COLO829 (cell line): ENCODE data around the gene MISFA.
A peak's percentile ranks its signal among the peaks of the same experiment; 100 is the strongest.
"Not testable (repeated sequence)": the region's sequence is repeated elsewhere in the genome, so short reads cannot be mapped to it uniquely, and the experiment has no call there.

Source experiments
- DNase-seq: peaks from one replicate; pipeline ENCODE4 v3.0.0; 2012; ENCODE audit warnings: low spot score

The MISFA gene

DNA sequence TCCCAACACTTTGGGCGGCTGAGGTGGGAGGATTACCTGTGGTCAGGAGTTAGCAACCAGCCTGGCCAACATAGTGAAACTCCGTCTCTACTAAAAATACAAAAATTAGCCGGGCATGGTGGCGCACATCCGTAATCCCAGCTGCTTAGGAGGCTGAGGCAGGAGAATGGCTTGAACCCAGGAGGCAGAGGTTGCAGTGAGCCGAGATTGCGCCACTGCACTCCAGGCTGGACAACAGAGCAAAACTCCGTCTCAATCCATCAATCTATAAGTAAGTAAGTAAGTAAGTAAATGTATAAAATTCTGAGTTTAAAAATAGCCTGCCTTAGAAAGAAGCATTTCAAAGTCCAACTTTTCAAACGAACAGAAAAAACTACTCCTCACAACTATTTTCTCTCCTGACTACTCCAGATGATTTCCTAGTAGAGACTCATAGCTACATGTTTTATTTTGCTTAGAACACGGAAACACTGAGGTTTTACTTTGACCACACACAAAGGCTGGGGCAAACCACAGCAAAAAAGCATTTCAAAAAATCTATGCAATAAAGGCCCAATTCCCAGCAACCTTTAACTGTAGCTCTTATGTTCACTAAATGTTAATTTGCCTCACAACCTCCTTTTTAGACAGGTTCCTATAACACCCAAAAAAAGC is 18.2 kb downstream of the MISFA start:
- DNase-seq, result no peak

DNA sequence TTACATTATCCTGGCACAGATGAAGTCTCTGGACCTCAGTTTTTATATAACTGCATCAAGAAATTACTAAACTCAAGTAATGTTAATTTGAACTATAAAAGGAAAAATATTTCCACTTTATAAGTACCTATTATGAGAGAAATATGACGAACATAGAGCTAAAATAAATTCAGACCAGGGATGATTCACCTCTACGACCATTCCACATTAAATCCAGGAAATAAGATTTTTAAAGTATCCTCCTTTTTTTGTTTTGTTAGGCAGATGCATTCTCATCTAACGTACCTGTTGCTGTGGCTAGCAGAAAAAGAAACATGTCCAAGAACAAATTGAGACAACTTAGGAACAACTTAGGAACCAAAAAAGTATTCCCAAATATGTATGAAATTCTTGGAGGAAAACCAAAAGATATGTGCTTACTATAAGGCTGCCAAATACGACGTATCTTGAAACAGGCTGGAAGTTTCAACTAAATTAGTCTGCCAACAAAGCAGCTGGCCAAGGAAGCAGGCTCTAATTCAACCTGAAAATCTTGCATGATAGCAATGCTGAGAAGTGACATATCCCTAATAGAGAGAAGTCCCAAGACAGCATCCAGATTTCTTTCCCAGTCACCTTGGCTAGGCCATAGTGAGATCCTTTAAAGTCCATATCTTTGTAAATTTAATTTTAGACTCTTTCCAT is 18.9 kb downstream of the MISFA start:
- no peak for DNase-seq

DNA sequence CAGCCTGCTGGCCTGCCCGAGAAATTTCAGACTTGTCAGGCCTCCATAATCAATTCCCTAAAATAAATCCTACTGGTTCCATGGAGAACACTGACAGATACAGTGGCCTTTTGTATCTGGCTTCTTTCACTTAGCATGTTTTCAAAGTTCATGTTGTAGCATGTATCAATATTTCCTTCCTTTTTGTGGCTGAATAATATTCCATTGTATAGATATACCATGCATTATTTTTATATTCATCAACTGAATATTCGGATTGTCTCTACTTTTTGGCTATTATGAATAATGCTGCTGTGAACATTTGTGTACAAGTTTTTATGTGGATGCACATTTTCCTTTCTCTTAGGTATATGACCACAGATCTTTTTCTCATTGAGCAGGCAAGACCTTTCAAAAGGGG is 24.1 kb downstream of the MISFA start:
- no peak for DNase-seq

DNA sequence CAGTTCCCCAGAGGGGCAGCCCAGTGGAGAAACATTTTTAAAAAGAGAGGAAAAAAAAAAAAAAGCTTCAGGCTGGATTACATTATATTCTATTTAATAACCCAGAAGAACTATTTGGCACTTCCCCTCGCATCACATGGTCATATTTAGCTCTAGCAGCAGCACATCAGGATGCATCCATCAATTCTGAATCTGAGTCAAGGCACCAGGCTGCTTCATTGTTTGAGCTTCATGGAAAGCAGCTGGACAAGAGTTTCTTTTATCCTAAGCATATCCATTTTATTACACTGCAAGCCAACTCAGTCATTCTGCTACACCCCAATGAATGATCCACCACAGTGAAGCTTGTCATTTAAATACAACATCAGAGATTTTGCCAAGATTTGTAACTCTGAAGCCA is 24.6 kb downstream of the MISFA start:
- no peak for DNase-seq

DNA sequence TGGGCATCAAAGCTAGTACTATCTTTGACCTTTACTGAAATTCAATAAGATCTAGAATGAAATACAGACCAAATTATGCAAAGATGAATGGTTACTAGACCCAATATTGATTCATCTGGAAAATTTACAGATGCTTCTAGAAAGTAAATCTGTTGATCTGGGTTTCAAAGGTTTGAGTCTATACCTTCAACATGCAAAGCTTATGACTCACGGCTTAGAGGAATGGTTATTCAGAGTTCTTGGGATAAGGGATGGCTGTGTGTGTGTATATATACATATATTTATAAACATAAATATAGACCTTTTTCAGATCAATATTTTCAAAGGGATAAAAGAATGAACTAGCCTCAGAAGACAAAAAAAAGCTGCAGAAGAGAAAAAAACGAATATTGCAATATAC is 33.3 kb downstream of the MISFA start:
- DNase-seq, result no peak

DNA sequence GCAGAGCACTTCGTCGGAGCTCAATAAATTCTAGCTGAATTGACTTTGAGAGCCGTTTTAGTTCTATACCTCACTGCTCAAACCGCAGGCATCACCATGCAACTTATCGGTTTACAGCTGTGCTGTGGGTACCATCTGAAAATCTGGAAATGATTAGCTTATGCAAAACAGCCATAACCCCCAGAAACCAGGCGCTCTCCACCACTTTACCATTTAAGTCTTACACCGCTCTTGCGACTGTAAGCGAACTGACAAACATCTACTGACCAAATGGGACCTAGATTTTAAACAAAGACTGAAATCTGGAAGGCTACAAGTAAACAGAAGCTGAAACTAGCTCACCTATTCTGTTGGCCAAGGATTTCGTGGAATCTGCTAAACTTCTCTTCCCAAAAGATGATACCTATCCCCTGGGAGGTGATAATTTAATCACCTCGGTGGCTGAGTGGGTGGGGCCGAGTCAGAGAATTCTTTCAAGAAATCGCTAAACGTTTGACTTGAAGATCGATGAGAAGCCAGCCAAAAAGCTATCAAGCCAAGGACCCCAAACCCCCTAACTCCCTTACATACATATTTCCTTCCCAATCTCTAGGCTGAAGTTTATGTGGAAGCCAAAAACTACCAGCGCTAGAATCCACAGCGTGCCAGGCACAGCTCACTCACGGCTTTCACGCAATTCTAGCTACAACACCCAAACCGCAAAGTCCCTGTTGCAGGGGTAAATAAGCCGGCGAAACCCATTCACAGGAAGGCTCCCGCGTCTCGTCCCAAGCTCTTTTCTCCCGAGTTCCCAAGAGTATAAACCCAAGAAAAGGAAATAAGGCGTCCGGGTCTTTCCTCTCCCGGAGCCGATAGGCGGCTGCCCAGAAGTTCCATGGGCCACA is 33.9 kb downstream of the MISFA start:
- DNase-seq, result no peak

DNA sequence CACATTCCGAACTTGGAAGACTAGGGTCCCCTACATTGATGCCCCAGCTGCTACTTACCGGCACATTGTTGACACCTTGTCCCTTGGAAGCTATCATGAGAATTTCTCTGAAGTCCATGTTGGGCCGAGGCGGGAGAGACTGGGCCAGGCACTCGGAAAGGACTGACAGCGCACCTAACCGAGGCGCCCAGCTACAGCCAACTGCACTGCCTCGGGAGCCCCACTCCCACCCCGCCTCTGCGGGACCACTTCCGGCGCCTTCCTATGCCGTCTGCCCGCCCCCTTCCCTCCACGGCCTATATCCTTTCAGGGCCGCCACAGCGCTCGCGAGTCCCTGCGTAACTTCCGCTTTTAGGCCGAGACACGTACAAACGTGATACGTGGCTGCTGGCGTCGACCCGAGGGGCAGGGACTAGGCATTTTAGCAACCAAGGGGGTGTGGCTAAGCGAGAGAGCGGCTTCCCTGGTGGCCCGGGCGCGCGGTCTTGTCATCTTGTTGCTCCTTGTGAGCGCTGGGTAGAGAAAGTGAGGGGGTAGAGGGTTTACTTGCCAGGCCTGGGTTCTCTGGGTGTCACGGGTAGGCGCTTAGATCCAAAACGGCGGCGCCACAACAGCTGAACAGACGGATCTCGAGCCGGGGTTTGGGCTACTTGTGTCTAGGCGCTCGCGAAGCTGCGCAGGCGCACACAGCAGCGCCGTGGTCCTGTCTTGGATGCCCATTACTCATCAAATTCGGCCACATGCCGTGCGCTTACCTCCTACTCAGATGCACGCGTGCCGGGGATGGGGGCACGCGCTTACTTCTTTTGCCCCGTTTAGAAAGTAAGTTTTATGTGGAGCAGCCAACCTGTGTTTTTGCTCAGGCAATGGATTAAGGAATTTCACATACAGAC is 34.8 kb downstream of the MISFA start, which contains the start of gene SPTY2D1:
Gene SPTY2D1 (minus strand): TSS at position 203 of the 893 bp plus-strand sequence. CDS start 85 bp downstream, at position 118.
- peak; percentile 97 for DNase-seq

DNA sequence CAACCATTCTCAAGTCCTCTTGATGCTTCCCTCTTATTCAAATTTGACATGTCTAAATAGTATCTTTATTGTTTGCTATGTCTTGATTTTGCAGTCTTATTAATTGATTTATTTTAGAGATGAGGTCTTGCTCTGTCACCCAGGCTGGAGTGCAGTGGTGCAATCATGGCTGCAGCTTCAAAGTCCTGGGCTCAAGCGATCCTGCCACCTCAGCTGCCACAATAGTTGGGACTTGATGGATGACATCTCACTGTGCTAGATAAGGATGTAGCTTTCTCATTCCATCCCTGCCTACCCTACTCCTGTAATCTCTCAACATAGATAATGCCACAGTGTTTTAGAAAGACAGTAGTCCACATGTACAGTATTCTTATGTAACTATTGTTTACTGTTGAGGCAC is 42.1 kb downstream of the MISFA start:
- DNase-seq, result no peak

DNA sequence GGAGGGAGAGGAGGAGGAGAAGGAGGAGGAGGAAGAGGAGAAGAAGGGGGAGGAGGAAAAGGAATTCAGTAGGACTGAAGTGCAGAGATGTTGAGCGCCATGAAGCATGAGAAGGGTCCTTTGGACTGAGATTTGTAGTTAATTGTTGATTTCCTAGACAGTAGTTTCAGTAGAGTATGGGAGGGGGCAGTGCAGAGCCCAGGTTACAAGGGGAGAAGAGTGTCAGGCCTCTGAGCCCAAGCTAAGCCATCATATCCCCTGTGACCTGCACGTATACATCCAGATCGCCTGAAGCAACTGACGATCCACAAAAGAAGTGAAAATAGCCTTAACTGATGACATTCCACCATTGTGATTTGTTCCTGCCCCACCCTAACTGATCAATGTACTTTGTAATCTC is 43.4 kb downstream of the MISFA start:
- not testable (repeated sequence) for DNase-seq

DNA sequence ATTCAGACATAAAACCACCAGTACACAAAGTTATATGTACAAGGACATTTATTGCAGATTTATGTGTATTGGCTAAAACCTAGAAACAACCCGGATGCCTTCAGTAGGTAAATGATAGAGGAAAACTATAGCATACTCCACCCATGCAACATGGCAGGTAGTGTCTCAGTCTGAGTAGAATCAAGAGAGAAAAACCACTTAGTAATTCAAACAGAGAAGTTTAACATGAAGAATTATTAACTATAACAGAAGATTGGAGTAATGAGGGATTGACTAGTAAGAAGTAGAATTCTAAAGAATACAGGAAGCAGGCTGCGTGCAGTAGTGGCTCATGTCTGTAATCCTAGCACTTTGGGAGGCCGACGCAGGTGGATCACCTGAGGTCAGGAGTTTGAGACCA is 50.8 kb downstream of the MISFA start:
- DNase-seq, result no peak

DNA sequence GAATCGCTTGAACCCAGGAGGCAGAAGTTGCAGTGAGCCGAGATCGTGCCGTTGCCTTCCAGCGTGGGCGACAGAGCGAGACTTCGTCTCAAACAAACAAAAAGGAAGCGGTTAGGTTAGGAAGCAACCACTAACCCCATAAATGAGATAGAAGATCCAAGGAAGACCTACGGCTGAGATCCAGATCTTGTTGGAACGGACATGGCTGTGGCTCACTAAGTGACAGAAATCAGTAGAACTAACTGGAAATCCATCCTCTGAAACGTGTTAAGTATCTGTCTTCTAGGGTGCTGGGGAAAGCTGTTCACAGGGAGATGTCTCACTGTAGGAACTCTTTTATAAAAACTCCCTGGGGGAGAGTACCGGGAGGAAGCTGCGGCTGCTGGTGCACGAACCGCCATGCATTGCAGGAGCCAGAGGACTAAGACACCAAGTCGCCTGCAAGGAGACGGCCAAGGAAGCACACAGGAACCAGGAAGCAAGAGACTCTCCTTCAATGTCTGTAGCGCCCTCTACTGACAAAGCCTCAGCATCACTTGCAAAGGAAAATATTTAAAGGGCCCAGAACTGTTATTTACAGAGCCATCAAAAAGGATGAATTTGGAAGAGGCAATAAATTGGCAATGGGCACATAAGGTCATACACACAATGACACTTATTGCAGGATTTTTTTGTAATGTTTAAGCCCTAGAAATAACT is 51.4 kb downstream of the MISFA start:
- DNase-seq, result peak; percentile 25
